HEK293 (cell line): ENCODE data around the gene FKBP9.
"Not testable (repeated sequence)": the region's sequence is repeated elsewhere in the genome, so short reads cannot be mapped to it uniquely, and the experiment has no call there.

Source experiments
- ATF2 ChIP-seq: fragments of 450-650 bp; formaldehyde crosslinking; IDR thresholded peaks from 2 replicates; pipeline ENCODE4 v1.5.1; 2016; ENCODE audit warnings: missing biosample characterization, missing genetic modification characterization, low read depth
- CTCF ChIP-seq: fragments of 450-650 bp; formaldehyde crosslinking; IDR thresholded peaks from 2 replicates; pipeline ENCODE4 v1.5.1; 2016; ENCODE audit warnings: missing biosample characterization, missing genetic modification characterization
- SETDB1 ChIP-seq: IDR thresholded peaks from one replicate; pipeline ENCODE4 v1.6.1; 2017; ENCODE audit warnings: mild to moderate bottlenecking, low read length, moderate library complexity, mixed read lengths; ENCODE audit not compliant: insufficient read length
- TCF7L2 ChIP-seq: IDR thresholded peaks from 2 replicates; pipeline ENCODE4 v1.6.1; 2011; ENCODE audit warnings: low read depth, mild to moderate bottlenecking, inconsistent platforms, low read length, moderate library complexity, borderline replicate concordance
- ZNF121 ChIP-seq: fragments of 450-650 bp; formaldehyde crosslinking; IDR thresholded peaks from 2 replicates; pipeline ENCODE4 v1.5.1; 2016; ENCODE audit warnings: missing biosample characterization, missing genetic modification characterization
- ZNF239 ChIP-seq: fragments of 450-650 bp; formaldehyde crosslinking; IDR thresholded peaks from 2 replicates; pipeline ENCODE4 v1.5.1; 2016; ENCODE audit warnings: missing biosample characterization, missing genetic modification characterization
- ZNF404 ChIP-seq: fragments of 450-650 bp; formaldehyde crosslinking; IDR thresholded peaks from 2 replicates; pipeline ENCODE4 v1.5.1; 2017; ENCODE audit warnings: missing biosample characterization, missing genetic modification characterization
- ZNF510 ChIP-seq: fragments of 450-650 bp; formaldehyde crosslinking; IDR thresholded peaks from 2 replicates; pipeline ENCODE4 v1.5.1; 2018; ENCODE audit warnings: mild to moderate bottlenecking, missing genetic modification characterization, missing biosample characterization; ENCODE audit not compliant: insufficient replicate concordance
- ZNF544 ChIP-seq: fragments of 450-650 bp; formaldehyde crosslinking; IDR thresholded peaks from 2 replicates; pipeline ENCODE4 v1.5.0; 2017; ENCODE audit warnings: missing biosample characterization, missing genetic modification characterization
- ZNF549 ChIP-seq: fragments of 450-650 bp; IDR thresholded peaks from 2 replicates; pipeline ENCODE4 v1.5.1; 2018; ENCODE audit warnings: missing biosample characterization, missing genetic modification characterization, mild to moderate bottlenecking, inconsistent platforms, moderate library complexity
- ZNF561 ChIP-seq: fragments of 450-650 bp; IDR thresholded peaks from 2 replicates; pipeline ENCODE4 v1.5.1; 2018; ENCODE audit warnings: missing biosample characterization, missing genetic modification characterization, borderline replicate concordance
- ZNF747 ChIP-seq: fragments of 450-650 bp; formaldehyde crosslinking; IDR thresholded peaks from 2 replicates; pipeline ENCODE4 v1.5.1; 2016; ENCODE audit warnings: missing biosample characterization, missing genetic modification characterization
- ZNF76 ChIP-seq: fragments of 450-650 bp; formaldehyde crosslinking; IDR thresholded peaks from 2 replicates; pipeline ENCODE4; 2016; ENCODE audit warnings: low read depth, missing biosample characterization, missing genetic modification characterization, borderline replicate concordance
- ZNF777 ChIP-seq: fragments of 450-650 bp; formaldehyde crosslinking; IDR thresholded peaks from 2 replicates; pipeline ENCODE4 v1.5.1; 2017; ENCODE audit warnings: missing biosample characterization, missing genetic modification characterization, borderline replicate concordance

- TF ChIP-seq ZNF549; ZNF239; CTCF (tag by site-specific recombination); SETDB1; ZNF76 (tag by site-specific recombination); ZNF747 (tag by site-specific recombination); ZNF510 (tag by site-specific recombination); ZNF561; ZNF777 (tag by site-specific recombination); ZNF121 (tag by site-specific recombination); TCF7L2; ATF2 (tag by site-specific recombination); ZNF544 (tag by site-specific recombination); ZNF404 (tag by site-specific recombination): not testable (repeated sequence)
These were observed 9.4 kb downstream of the FKBP9 start for GRCh38 chr7:32966489-32967267.
